OCI-LY7 (cell line): ENCODE results near the gene MSANTD2. TPM values are rescaled to one million over a fixed set of nuclear protein-coding genes. Genes with fewer than 3 reads are reported as not detected.

Source experiments
- BruUV-seq: library from RNA; stranded (reverse); fragments of 400-500 nt; replicated peaks from 2 replicates; lab custom pipeline; 2021; lab: Mats Ljungman, UMichigan
- CTCF ChIA-PET: fragments of 300-600 bp; sonication (Branson Sonifier 250); formaldehyde crosslinking; loops from one replicate; lab custom pipeline; 2022; ENCODE audit warnings: antibody characterized with exemption; ENCODE audit not compliant: unreplicated experiment; lab: Charles Lee
- POLR2A ChIA-PET: fragments of 300-600 bp; sonication (Branson Sonifier 250); formaldehyde crosslinking; loops from one replicate; lab custom pipeline; 2022; ENCODE audit warnings: antibody characterized with exemption; lab: Charles Lee
- DNase-seq: peaks from one replicate; pipeline ENCODE4 v3.0.0-alpha.2; 2015; ENCODE audit warnings: low spot score
- H2AFZ ChIP-seq: fragments of 200-600 bp; sonication (generic), shearing (Covaris generic); 2 replicates; pipeline ENCODE4 v1.6.1; 2014; ENCODE audit warnings: mild to moderate bottlenecking, antibody characterized with exemption, low read length, moderate library complexity
- H3K27ac ChIP-seq: fragments of 200-600 bp; sonication (generic); 2 replicates; pipeline ENCODE4 v1.5.1; 2014; ENCODE audit warnings: mixed run types, low read depth, mild to moderate bottlenecking, moderate library complexity, low read length, inconsistent platforms; ENCODE audit not compliant: poor library complexity, severe bottlenecking
- H3K36me3 ChIP-seq: fragments of 200-600 bp; sonication (generic); 2 replicates; pipeline ENCODE4 v1.6.1; 2014; ENCODE audit warnings: mild to moderate bottlenecking, antibody characterized with exemption, low read length, moderate library complexity, mixed read lengths; ENCODE audit not compliant: insufficient read depth
- H3K4me1 ChIP-seq: fragments of 200-600 bp; sonication (generic); 2 replicates; pipeline ENCODE4 v1.5.1; 2014; ENCODE audit warnings: mild to moderate bottlenecking, low read length; ENCODE audit not compliant: insufficient read depth, poor library complexity, severe bottlenecking
- H3K4me2 ChIP-seq: fragments of 200-600 bp; sonication (generic); 2 replicates; pipeline ENCODE4 v1.6.1; 2014; ENCODE audit warnings: mild to moderate bottlenecking, low read length
- H3K4me3 ChIP-seq: fragments of 200-600 bp; sonication (generic); 2 replicates; pipeline ENCODE4 v1.5.1; 2014; ENCODE audit warnings: mild to moderate bottlenecking, low read depth, low read length; ENCODE audit not compliant: poor library complexity, severe bottlenecking
- H3K79me2 ChIP-seq: fragments of 200-600 bp; sonication (generic); 2 replicates; pipeline ENCODE4 v1.6.1; 2016; ENCODE audit warnings: low read depth, mild to moderate bottlenecking, low read length, moderate library complexity, mixed read lengths; ENCODE audit not compliant: insufficient read depth
- H3K9me2 ChIP-seq: fragments of 200-600 bp; sonication (generic); 2 replicates; pipeline ENCODE4 v1.6.1; 2016; ENCODE audit warnings: mild to moderate bottlenecking, low read length, mixed read lengths; ENCODE audit not compliant: insufficient read depth
- H3K9me3 ChIP-seq: fragments of 200-600 bp; sonication (generic); 2 replicates; pipeline ENCODE4 v1.6.1; 2014; ENCODE audit warnings: mild to moderate bottlenecking, mixed run types, low read length, mixed read lengths
- H4K20me1 ChIP-seq: fragments of 200-600 bp; sonication (generic); 2 replicates; pipeline ENCODE4 v1.6.1; 2014; ENCODE audit warnings: mild to moderate bottlenecking, antibody characterized with exemption, low read length, moderate library complexity, mixed read lengths; ENCODE audit not compliant: insufficient read depth
- CTCF ChIP-seq: fragments of 200-600 bp; sonication (generic); conservative IDR thresholded peaks from 2 replicates; pipeline ENCODE4 v1.5.1; 2014; ENCODE audit warnings: mild to moderate bottlenecking, antibody characterized with exemption, low read length, moderate library complexity, mixed read lengths
- EZH2phosphoT487 ChIP-seq: fragments of 200-600 bp; sonication (generic); IDR thresholded peaks from 2 replicates; pipeline ENCODE4 v1.6.1; 2018; ENCODE audit warnings: low read depth, borderline replicate concordance, mild to moderate bottlenecking, mixed run types, antibody characterized with exemption, low read length, moderate library complexity, mixed read lengths
- intact Hi-C: fragments of 100-400 bp; cut with micrococcal nuclease; formaldehyde crosslinking; loops from one replicate; pipeline ENCODE4 v1.10.0; 2022; ENCODE audit not compliant: unreplicated experiment
- total RNA-seq, 2 experiments: library from RNA; depleted of rRNA in 1 of 2; stranded (reverse); fragments of >200 nt in 1 of 2; shearing (Covaris generic) in 1 of 2; gene quantifications; 2 replicates each; pipeline ENCODE4 v1.2.3, GENCODE V29; 2014 to 2022

Gene MSANTD2
- total RNA-seq, 2 experiments from 2014 or later = 22.1 to 23.4 TPM

- DNase-seq = no peak
- H3K9me3 ChIP-seq = no peaks in the 10 kb centered on the region
- TF ChIP-seq CTCF = no peak
- no peak for TF ChIP-seq EZH2phosphoT487
- ChIA-PET CTCF (no interaction called here), POLR2A (no interaction called here)
- H3K9me2 ChIP-seq = no peaks in the 10 kb centered on the region
- H3K4me1 ChIP-seq = peaks cover 22% of the 10 kb centered on the region
- no TSS peak for BruUV-seq
- no peaks in the 10 kb centered on the region for H3K36me3 ChIP-seq
- no peak overlapping the region for H2AFZ ChIP-seq
- intact Hi-C loops = no loop called here
- no peak overlapping the region for H3K4me2 ChIP-seq
- no peak overlapping the region for H3K27ac ChIP-seq
- no peaks in the 10 kb centered on the region for H4K20me1 ChIP-seq
- H3K79me2 ChIP-seq = no peaks in the 10 kb centered on the region
- H3K4me3 ChIP-seq = no peak overlapping the region
Measured at GRCh38 chr11:124729571-124729970, 70.6 kb downstream of the MSANTD2 start.

GRCh38 chr11:124728134-124728533, 72.1 kb downstream of the MSANTD2 start:
- POLR2A ChIA-PET = no interaction called here
- no peak for DNase-seq
- Histone ChIP-seq H3K9me2 (no peaks in the 10 kb centered on the region), H3K9me3 (no peaks in the 10 kb centered on the region), H3K36me3 (no peaks in the 10 kb centered on the region), H3K4me2 (no peak overlapping the region), H2AFZ (no peak overlapping the region), H3K4me3 (no peak overlapping the region), H3K4me1 (peaks cover 27% of the 10 kb centered on the region), H3K27ac (no peak overlapping the region), H3K79me2 (no peaks in the 10 kb centered on the region), H4K20me1 (no peaks in the 10 kb centered on the region)
- intact Hi-C loops = no loop called here
- BruUV-seq = no TSS peak
- CTCF ChIA-PET = no interaction called here
- no peak for TF ChIP-seq EZH2phosphoT487
- TF ChIP-seq CTCF = no peak

- POLR2A ChIA-PET = interaction anchor here (1.0 kb wide), 1 partner anchor 52 kb away, joined by 4 read pairs; no protein-coding TSS in a partner anchor
- peaks cover 31% of the 10 kb centered on the region for H3K4me1 ChIP-seq
- no peak overlapping the region for H2AFZ ChIP-seq
- CTCF ChIA-PET = no interaction called here
- no peak overlapping the region for H3K27ac ChIP-seq
- H3K9me3 ChIP-seq = no peaks in the 10 kb centered on the region
- TF ChIP-seq EZH2phosphoT487 = no peak
- TF ChIP-seq CTCF = no peak
- H3K9me2 ChIP-seq = no peaks in the 10 kb centered on the region
- H3K79me2 ChIP-seq = no peaks in the 10 kb centered on the region
- intact Hi-C loops = no loop called here
- no TSS peak for BruUV-seq
- no peak for DNase-seq
- H3K36me3 ChIP-seq = no peaks in the 10 kb centered on the region
- no peaks in the 10 kb centered on the region for H4K20me1 ChIP-seq
- H3K4me3 ChIP-seq = no peak overlapping the region
- no peak overlapping the region for H3K4me2 ChIP-seq
Measured at GRCh38 chr11:124727474-124727873, 72.7 kb downstream of the MSANTD2 start.
